ENCODE data around the gene GNB1. TPM values are rescaled to one million over a fixed set of nuclear protein-coding genes. Genes with fewer than 3 reads are reported as not detected.

The GNB1 gene
- total and polyA plus RNA-seq, 10 of the 15 experiments (the other 5 are each of a cell fraction or from before 2014, with no cell fraction given), result 23.0 to 392 (median 93.9) TPM

- Histone ChIP-seq H2AFZ (ENCODE audit: control insufficient read depth, low read depth, low read length) (no peak overlapping the region), H3K4me2 (ENCODE audit: control insufficient read depth, insufficient read depth) (peak overlapping the region; percentile 24; the same call in 1 of the 2 replicates), H3K9me3 (replicated peaks; ENCODE audit: control insufficient read depth, insufficient read depth, low read length) (no peaks in the 10 kb centered on the region), H3K79me2 (ENCODE audit: control insufficient read depth, insufficient read depth, low read length) (peaks cover 81% of the 10 kb centered on the region), H3K27ac (ENCODE audit: control insufficient read depth, insufficient read depth) (peak overlapping the region; percentile 24; the same call in 1 of the 2 replicates), H3K27me3 (replicated peaks in 1 of 2; ENCODE audit: control insufficient read depth in 2 of 2, insufficient read depth in 2 of 2, low read length in 1 of 2) (no peaks in the 10 kb centered on the region), H3K4me1 (ENCODE audit: control insufficient read depth, insufficient read depth, low read length) (peaks cover 29% of the 10 kb centered on the region), H3K36me3 (ENCODE audit: control insufficient read depth in 2 of 2, insufficient read depth in 2 of 2, low read length in 1 of 2) (peaks cover 5 to 10% of the 10 kb centered on the region in 2 experiments; a peak in 3 of 4 replicates), H4K20me1 (ENCODE audit: control insufficient read depth, insufficient read depth) (no peaks in the 10 kb centered on the region), H3K9ac (ENCODE audit: control insufficient read depth, insufficient read depth, low read length) (no peak overlapping the region), H3K4me3 (no peak overlapping the region)
- in situ Hi-C loops (cut with MboI), result no loop called here
- RAD21 ChIA-PET (ENCODE audit: unreplicated experiment), result no interaction called here
- DNase-seq (ENCODE audit: low read depth, low spot score) (no peak), ATAC-seq (peak; percentile 77), FAIRE-seq (no peak)
- CTCF ChIA-PET, result interaction anchor here (0.6 to 1.7 kb wide), 2 partner anchors 58 to 169 kb away, joined by 3 to 4 read pairs; no protein-coding TSS in a partner anchor
- 20% methylated on average over 10 of the region's 10 CpGs for WGBS (ENCODE audit: insufficient coverage, insufficient replicate concordance, low lambda C conversion rate, missing lambda C conversion rate)
- BruUV-seq (replicated peaks), result no TSS peak
- SMC1A ChIA-PET (ENCODE audit: uncharacterized antibody, unreplicated experiment), result interaction anchor here (1.0 to 2.5 kb wide), 6 partner anchors 9 to 46 kb away, joined by 3 to 10 read pairs (median 4); no protein-coding TSS in a partner anchor
- POLR2A ChIA-PET, result interaction anchor here (0.8 to 1.5 kb wide), 2 partner anchors 17 to 23 kb away, joined by 3 to 4 read pairs; no protein-coding TSS in a partner anchor
- intact Hi-C loops (cut with micrococcal nuclease; ENCODE audit: unreplicated experiment), result no loop called here
- peak in 1 of 2 experiments; percentile 6; a peak in 1 of 4 replicates for TF ChIP-seq BHLHE40 (IDR thresholded peaks at IDR 0.05; ENCODE audit: borderline replicate concordance in 1 of 2, low read depth in 2 of 2, low read length in 1 of 2)
- TF ChIP-seq HCFC1 (IDR thresholded peaks at IDR 0.05; ENCODE audit: low read length), result no peak
- no peak for TF ChIP-seq ZNF592 (IDR thresholded peaks at IDR 0.05)
- TF ChIP-seq SPI1 (IDR thresholded peaks at IDR 0.05; ENCODE audit: borderline replicate concordance, insufficient read depth, low read depth, low read length), result peak; percentile 61; the same call in 1 of the 2 replicates
- 0 out of 2 replicates have a peak, but pooled peaks have one; percentile 31 for TF ChIP-seq ZNF687 (IDR thresholded peaks at IDR 0.05)
- TF ChIP-seq RUNX3 (IDR thresholded peaks at IDR 0.05; ENCODE audit: low read length), result peak; percentile 34
- TF ChIP-seq ATF7 (IDR thresholded peaks at IDR 0.05; ENCODE audit: low read depth), result 0 out of 2 replicates have a peak, but pooled peaks have one; percentile 11
- 0 out of 2 replicates have a peak, but pooled peaks have one; percentile 20 for TF ChIP-seq EED (IDR thresholded peaks at IDR 0.05; ENCODE audit: low read depth)
- peak; percentile 54; the same call in 1 of the 2 replicates for TF ChIP-seq SMARCA5 (IDR thresholded peaks at IDR 0.05)
- TF ChIP-seq SRF (IDR thresholded peaks at IDR 0.05; ENCODE audit: low read depth in 2 of 2, low read length in 2 of 2), result no peak
- peak; percentile 38; the same call in 1 of the 2 replicates for TF ChIP-seq RELB (IDR thresholded peaks at IDR 0.05; ENCODE audit: low read depth)
- peak; percentile 21 to 37; a peak in 3 of 4 replicates for TF ChIP-seq IKZF2 (IDR thresholded peaks at IDR 0.05)
Measured at GRCh38 chr1:1847890-1848289, 43.0 kb downstream of the GNB1 start.

Measured in GM12878 (cell line).